HL-60 (cell line): ENCODE measurements around the gene SLC2A8.
A peak's percentile ranks its signal among the peaks of the same experiment; 100 is the strongest.

Experiments
- DNase-seq, 2 experiments: peaks; one replicate each; pipeline ENCODE4 v3.0.0-alpha.2; 2010 to 2020; ENCODE audit warnings: low read depth in 1 of 2, low spot score in 1 of 2
- H3K27ac ChIP-seq: fragments of 250-450 bp; sonication (Bioruptor Pico); replicated peaks from 2 replicates; pipeline ENCODE4 v1.5.1; 2020; ENCODE audit warnings: mild to moderate bottlenecking, moderate library complexity
- H3K27me3 ChIP-seq: fragments of 250-450 bp; sonication (Bioruptor Pico); 2 replicates; pipeline ENCODE4 v1.5.1; 2021; ENCODE audit warnings: mild to moderate bottlenecking, moderate library complexity; ENCODE audit not compliant: insufficient read depth, poor library complexity, severe bottlenecking
- H3K4me3 ChIP-seq: replicated peaks from 2 replicates; pipeline ENCODE4 v1.5.1; 2011; ENCODE audit warnings: mild to moderate bottlenecking, control low read depth, low read length; ENCODE audit not compliant: insufficient read depth
- CTCF ChIP-seq: IDR thresholded peaks from one replicate; pipeline ENCODE4 v1.5.1; 2011; ENCODE audit warnings: low read length, control low read depth, inconsistent platforms; ENCODE audit not compliant: insufficient read depth
- GABPA ChIP-seq: IDR thresholded peaks from 2 replicates; pipeline ENCODE4 v1.6.1; 2012; ENCODE audit warnings: low read depth
- POLR2AphosphoS5 ChIP-seq: IDR thresholded peaks from 2 replicates; pipeline ENCODE4 v1.6.1; 2012; ENCODE audit warnings: low read depth
- REST ChIP-seq: IDR thresholded peaks from 2 replicates; pipeline ENCODE4 v1.6.1; 2012; ENCODE audit warnings: low read depth; ENCODE audit not compliant: insufficient replicate concordance
- SPI1 ChIP-seq: IDR thresholded peaks from 2 replicates; pipeline ENCODE4 v1.6.1; 2012; ENCODE audit warnings: low read depth, mild to moderate bottlenecking, borderline replicate concordance

SLC2A8 gene

GRCh38 chr9:127360250-127360649 lies 36.7 kb upstream of the SLC2A8 start:
- H3K27me3 ChIP-seq, result no peaks in the 10 kb centered on the region
- TF ChIP-seq SPI1, result no peak
- no peak for TF ChIP-seq CTCF
- no peak for TF ChIP-seq GABPA
- TF ChIP-seq POLR2AphosphoS5, result no peak
- TF ChIP-seq REST, result no peak
- peak overlapping the region; percentile 80; the same call in 1 of the 2 replicates for H3K27ac ChIP-seq
- no peak overlapping the region for H3K4me3 ChIP-seq
- DNase-seq, result no peak

GRCh38 chr9:127360829-127361228 lies 36.1 kb upstream of the SLC2A8 start:
- no peak for TF ChIP-seq GABPA
- no peak for TF ChIP-seq SPI1
- no peak for TF ChIP-seq REST
- TF ChIP-seq CTCF, result no peak
- no peak for TF ChIP-seq POLR2AphosphoS5
- peak; percentile 7 to 40 for DNase-seq
- Histone ChIP-seq H3K27me3 (no peaks in the 10 kb centered on the region), H3K27ac (peak overlapping the region; percentile 80), H3K4me3 (no peak overlapping the region)

- Histone ChIP-seq H3K27me3 (no peaks in the 10 kb centered on the region), H3K27ac (peak overlapping the region; percentile 80), H3K4me3 (no peak overlapping the region)
- TF ChIP-seq CTCF (no peak), REST (no peak), GABPA (no peak), SPI1 (peak; percentile 85), POLR2AphosphoS5 (peak; percentile 64)
- peak; percentile 22 to 67 for DNase-seq
These were observed 35.4 kb upstream of the SLC2A8 start for GRCh38 chr9:127361561-127361960.
